ENCODE measurements around the gene RGS14. TPM values are rescaled to one million over a fixed set of nuclear protein-coding genes. Genes with fewer than 3 reads are reported as not detected.

The RGS14 gene
- total RNA-seq, 1 donor from 2014 or later = 41.3 TPM

DNA sequence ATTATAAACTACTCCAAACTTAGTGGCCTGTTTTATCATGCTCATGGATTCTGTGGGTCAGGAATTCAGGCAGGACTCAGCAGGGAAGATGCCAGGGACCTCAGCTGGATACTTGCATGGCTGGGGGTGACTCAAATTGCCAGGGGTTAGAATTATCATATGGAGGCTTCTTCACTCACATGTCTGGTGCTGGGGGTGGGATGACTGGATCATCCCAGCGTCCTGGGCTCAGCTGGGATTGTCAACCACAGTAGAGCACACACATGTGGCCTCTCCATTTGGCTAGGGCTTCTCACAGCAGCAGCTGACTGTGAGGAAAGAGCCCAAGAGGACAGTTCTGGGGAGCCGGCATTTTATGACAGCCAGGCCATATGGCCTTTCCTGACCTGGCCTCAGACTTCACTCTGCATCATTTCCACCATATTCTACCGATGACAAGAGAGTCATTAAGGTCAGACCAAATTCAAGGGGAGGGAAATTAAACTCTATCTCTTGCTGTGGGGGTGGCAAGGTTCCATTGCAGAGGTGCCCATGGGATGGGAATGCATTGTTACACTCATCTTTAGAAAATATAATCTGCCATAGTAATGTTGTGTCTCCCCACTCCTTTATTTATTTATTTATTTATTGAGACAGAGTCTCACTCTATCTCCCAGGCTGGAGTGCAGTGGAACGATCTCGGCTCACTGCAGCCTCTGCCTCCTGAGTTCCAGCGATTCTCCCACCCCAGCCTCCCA is 63.5 kb downstream of the RGS14 start:
- Mint-ChIP-seq H3K27ac (no peak overlapping the region), H3K4me1 (ENCODE audit: low read depth) (peaks cover 17% of the 10 kb centered on the region), H3K9me3 (no peaks in the 10 kb centered on the region), H3K36me3 (ENCODE audit: low read depth) (no peaks in the 10 kb centered on the region), H3K4me3 (no peak overlapping the region), H3K27me3 (ENCODE audit: insufficient read depth) (peaks cover 2% of the 10 kb centered on the region)
- intact Hi-C loops (cut with micrococcal nuclease) = no loop called here
- no peak for DNase-seq (ENCODE audit: low spot score)

Other genes with a start within 250 kb of the RGS14 start
- 108 and 112 TPM in 2 replicates for gene NSD1, start 224.2 kb upstream of the RGS14 start, total RNA-seq
- 19.7 and 22.4 TPM in 2 replicates for gene RAB24, start 54.2 kb upstream of the RGS14 start, total RNA-seq
- 239 and 250 TPM in 2 replicates for gene PRELID1, start 54.1 kb upstream of the RGS14 start, total RNA-seq
- gene MXD3, start 46.0 kb upstream of the RGS14 start, total RNA-seq = 9.6 and 11.8 TPM in 2 replicates
- gene LMAN2, start 6.3 kb upstream of the RGS14 start, total RNA-seq = 108 and 118 TPM in 2 replicates
- 0.26 TPM in 1 of 2 replicates, not detected in the other for gene SLC34A1, start 26.5 kb downstream of the RGS14 start, total RNA-seq
- gene PFN3, start 42.7 kb downstream of the RGS14 start, total RNA-seq = not detected in 2 replicates
- gene F12, start 51.6 kb downstream of the RGS14 start, total RNA-seq = 1.3 and 2.2 TPM in 2 replicates
- 122 and 132 TPM in 2 replicates for gene GRK6, start 68.8 kb downstream of the RGS14 start, total RNA-seq
- gene PRR7, start 88.9 kb downstream of the RGS14 start, total RNA-seq = 10.3 and 11.2 TPM in 2 replicates
- 13.1 and 14.4 TPM in 2 replicates for gene DBN1, start 115.7 kb downstream of the RGS14 start, total RNA-seq
- gene PDLIM7, start 139.7 kb downstream of the RGS14 start, total RNA-seq = 49.2 and 49.9 TPM in 2 replicates
- gene DOK3, start 151.9 kb downstream of the RGS14 start, total RNA-seq = 3.7 and 5.0 TPM in 2 replicates
- gene DDX41, start 159.0 kb downstream of the RGS14 start, total RNA-seq = 151 and 166 TPM in 2 replicates
- 70.9 and 79.4 TPM in 2 replicates for gene FAM193B, start 196.6 kb downstream of the RGS14 start, total RNA-seq
- 174 and 175 TPM in 2 replicates for gene TMED9, start 234.3 kb downstream of the RGS14 start, total RNA-seq
- 27.7 and 28.4 TPM in 2 replicates for gene B4GALT7, start 242.2 kb downstream of the RGS14 start, total RNA-seq